Measurements from ENCODE around the gene KRTAP2-1.

KRTAP2-1 gene

GRCh38 chr17:41016578-41017215 is 30.4 kb downstream of the KRTAP2-1 start:
- TF ChIP-seq, protein P1, sequence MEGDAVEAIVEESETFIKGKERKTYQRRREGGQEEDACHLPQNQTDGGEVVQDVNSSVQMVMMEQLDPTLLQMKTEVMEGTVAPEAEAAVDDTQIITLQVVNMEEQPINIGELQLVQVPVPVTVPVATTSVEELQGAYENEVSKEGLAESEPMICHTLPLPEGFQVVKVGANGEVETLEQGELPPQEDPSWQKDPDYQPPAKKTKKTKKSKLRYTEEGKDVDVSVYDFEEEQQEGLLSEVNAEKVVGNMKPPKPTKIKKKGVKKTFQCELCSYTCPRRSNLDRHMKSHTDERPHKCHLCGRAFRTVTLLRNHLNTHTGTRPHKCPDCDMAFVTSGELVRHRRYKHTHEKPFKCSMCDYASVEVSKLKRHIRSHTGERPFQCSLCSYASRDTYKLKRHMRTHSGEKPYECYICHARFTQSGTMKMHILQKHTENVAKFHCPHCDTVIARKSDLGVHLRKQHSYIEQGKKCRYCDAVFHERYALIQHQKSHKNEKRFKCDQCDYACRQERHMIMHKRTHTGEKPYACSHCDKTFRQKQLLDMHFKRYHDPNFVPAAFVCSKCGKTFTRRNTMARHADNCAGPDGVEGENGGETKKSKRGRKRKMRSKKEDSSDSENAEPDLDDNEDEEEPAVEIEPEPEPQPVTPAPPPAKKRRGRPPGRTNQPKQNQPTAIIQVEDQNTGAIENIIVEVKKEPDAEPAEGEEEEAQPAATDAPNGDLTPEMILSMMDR (IDR thresholded peaks at IDR 0.05; ENCODE audit: extremely low read depth, insufficient read depth, missing control alignments) = no peak
- no peak for DNase-seq (ENCODE audit: low spot score)
- in situ Hi-C loops (cut with MboI; ENCODE audit: low pct_unique_long_range_greater_than_20kb, low sequenced_read_pairs, unreplicated experiment) = no loop called here

DNA sequence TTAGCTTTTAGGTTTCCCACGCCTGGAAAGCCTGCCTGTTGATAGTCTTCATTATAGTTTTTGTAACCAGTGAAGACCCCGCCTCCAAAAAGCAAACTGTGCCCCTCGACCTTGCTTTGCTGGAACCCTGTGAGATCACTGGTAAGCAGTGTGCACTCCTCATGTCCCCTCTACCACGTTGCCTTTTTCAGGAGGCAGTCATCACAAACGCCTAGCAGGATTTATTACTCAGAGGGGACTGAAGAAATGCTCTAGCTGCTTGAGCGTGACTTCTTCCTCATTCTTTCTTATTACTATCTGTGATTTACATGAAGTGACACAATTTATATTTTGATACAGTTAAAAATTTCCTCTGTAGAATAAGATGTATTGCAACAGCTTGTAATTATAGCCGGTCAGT is 31.7 kb downstream of the KRTAP2-1 start:
- TF ChIP-seq, protein P1 (IDR thresholded peaks at IDR 0.05; ENCODE audit: extremely low read depth, insufficient read depth, missing control alignments) = no peak
- no peak for DNase-seq (ENCODE audit: low spot score)
- in situ Hi-C loops (cut with MboI; ENCODE audit: low pct_unique_long_range_greater_than_20kb, low sequenced_read_pairs, unreplicated experiment) = no loop called here

GRCh38 chr17:41013606-41014005 is 33.5 kb downstream of the KRTAP2-1 start:
- DNase-seq (ENCODE audit: low spot score) = no peak
- TF ChIP-seq, protein P1 (IDR thresholded peaks at IDR 0.05; ENCODE audit: extremely low read depth, insufficient read depth, missing control alignments) = no peak

DNA sequence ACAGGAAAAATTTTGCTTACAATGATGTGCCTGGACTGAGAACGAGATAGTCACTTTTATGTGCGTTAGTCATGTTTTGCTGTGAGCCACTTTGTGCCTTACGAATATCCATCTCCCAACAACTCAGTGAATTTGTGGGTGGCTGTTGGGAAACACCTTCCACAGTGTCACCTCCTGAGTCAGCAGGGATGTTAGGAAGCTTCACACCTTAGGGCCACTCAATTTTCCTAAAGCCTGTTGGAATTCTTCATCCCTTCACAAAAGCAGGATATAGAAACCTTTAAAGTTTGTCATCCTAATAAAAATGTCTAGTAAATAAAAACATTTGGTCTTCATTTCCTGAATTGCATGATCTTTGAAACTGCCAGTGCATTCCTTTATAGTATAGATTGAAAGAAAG is 33.9 kb downstream of the KRTAP2-1 start:
- TF ChIP-seq, protein P1 (IDR thresholded peaks at IDR 0.05; ENCODE audit: extremely low read depth, insufficient read depth, missing control alignments) = no peak
- no peak for DNase-seq (ENCODE audit: low spot score)
- in situ Hi-C loops (cut with MboI; ENCODE audit: low pct_unique_long_range_greater_than_20kb, low sequenced_read_pairs, unreplicated experiment) = no loop called here

More at GRCh38 chr17:41013606-41014005, 33.5 kb downstream of the KRTAP2-1 start:
- in situ Hi-C loops (cut with MboI; ENCODE audit: low pct_unique_long_range_greater_than_20kb, low sequenced_read_pairs, unreplicated experiment) = no loop called here

DNA sequence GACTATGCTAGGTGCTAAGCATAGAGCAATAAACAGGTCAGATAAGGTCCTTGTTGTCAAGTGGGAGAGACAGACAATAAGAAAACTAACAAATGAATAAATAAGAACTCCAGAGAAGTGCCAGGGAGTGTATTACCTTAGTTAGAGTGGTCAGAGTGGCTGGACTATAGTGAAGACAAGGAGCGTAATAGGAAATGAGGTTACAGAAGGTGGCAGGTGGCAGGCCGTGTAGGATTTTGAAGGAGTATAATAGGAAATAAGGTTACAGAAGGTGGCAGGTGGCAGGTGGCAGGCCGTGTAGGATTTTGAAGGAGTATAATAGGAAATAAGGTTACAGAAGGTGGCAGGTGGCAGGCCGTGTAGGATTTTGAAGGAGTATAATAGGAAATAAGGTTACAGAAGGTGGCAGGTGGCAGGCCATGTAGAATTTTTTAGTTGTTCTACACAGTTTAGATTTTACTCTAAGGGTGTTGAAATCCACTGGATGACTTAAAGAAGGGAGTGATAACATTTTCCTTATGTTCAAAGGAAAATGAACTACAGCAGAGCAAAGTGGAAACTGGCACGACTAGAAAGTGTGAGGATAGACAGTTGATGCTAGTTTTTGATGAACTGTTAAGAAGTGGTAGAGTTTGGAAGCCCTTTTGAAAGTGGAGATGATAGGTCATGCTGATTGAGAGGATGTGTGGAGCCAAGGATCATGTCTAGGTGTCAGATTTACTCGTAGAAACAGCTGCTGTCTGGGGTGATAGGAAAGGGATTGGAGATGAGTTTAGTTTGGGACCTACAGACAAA is 34.6 kb downstream of the KRTAP2-1 start:
- in situ Hi-C loops (cut with MboI; ENCODE audit: low pct_unique_long_range_greater_than_20kb, low sequenced_read_pairs, unreplicated experiment) = no loop called here
- DNase-seq (ENCODE audit: low spot score) = no peak
- TF ChIP-seq, protein P1 (IDR thresholded peaks at IDR 0.05; ENCODE audit: extremely low read depth, insufficient read depth, missing control alignments) = no peak

DNA sequence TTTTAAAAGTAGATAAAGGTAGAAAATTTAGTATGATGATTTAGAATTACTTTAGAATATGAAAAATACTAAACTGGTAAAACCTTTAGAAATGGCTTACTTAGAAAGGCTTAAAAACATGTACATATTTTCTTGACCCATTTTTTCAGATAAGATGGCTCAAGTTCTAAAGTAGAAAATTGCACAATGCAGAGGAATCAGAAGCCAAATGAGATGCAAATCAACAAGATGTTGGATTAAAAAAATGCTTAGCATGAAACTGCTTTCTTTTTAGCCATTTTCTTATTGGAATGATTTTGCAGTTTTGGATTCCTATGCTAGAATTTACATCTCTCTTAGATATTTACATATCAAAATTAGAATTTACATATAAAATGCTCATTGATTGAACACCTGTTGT is 36.7 kb downstream of the KRTAP2-1 start:
- in situ Hi-C loops (cut with MboI; ENCODE audit: low pct_unique_long_range_greater_than_20kb, low sequenced_read_pairs, unreplicated experiment) = no loop called here
- TF ChIP-seq, protein P1 (IDR thresholded peaks at IDR 0.05; ENCODE audit: extremely low read depth, insufficient read depth, missing control alignments) = no peak
- no peak for DNase-seq (ENCODE audit: low spot score)

Measured in GM13977 (cell line).